Retinal pigment epithelial cell (primary cell): ENCODE results near the gene GOLGA8N.

Experiments
- DNase-seq: peaks from one replicate; pipeline ENCODE4 v3.0.0-alpha.2; 2010; ENCODE audit warnings: low read depth
- H3K4me3 ChIP-seq: 2 replicates; pipeline ENCODE4 v1.5.1; 2011; ENCODE audit warnings: mild to moderate bottlenecking, low read length, control low read depth, moderate library complexity
- CTCF ChIP-seq: conservative IDR thresholded peaks from 2 replicates; pipeline ENCODE4 v1.5.1; 2011; ENCODE audit warnings: low read depth, low read length, control low read depth, inconsistent platforms

GOLGA8N gene

GRCh38 chr15:32636908-32637567 is 43.8 kb downstream of the GOLGA8N start:
- no peak for DNase-seq
- TF ChIP-seq CTCF: no peak
- no peak overlapping the region for H3K4me3 ChIP-seq

- no peak for TF ChIP-seq CTCF
- no peak for DNase-seq
- no peak overlapping the region for H3K4me3 ChIP-seq
Measured at GRCh38 chr15:32637704-32638103, 44.4 kb downstream of the GOLGA8N start.

GRCh38 chr15:32641517-32642059 is 48.3 kb downstream of the GOLGA8N start, which contains the start of gene SCG5:
TSS of gene SCG5 (plus strand) at chr15:32641710. CDS start at chr15:32643593, 1,883 bp downstream.
- DNase-seq: peak; percentile 40
- TF ChIP-seq CTCF: no peak
- H3K4me3 ChIP-seq: peak within 1 kb of the TSS; percentile 50

GRCh38 chr15:32642667-32643435 is 49.6 kb downstream of the GOLGA8N start:
- DNase-seq: no peak
- TF ChIP-seq CTCF: no peak
- H3K4me3 ChIP-seq: no peak overlapping the region

GRCh38 chr15:32643907-32644445 is 50.7 kb downstream of the GOLGA8N start:
- no peak overlapping the region for H3K4me3 ChIP-seq
- no peak for TF ChIP-seq CTCF
- no peak for DNase-seq

- no peak overlapping the region for H3K4me3 ChIP-seq
- TF ChIP-seq CTCF: no peak
- DNase-seq: no peak
Measured at GRCh38 chr15:32646291-32646690, 53.0 kb downstream of the GOLGA8N start.
